CD14-positive monocyte (primary cell): ENCODE measurements around the gene CHD3. TPM values are rescaled to one million over a fixed set of nuclear protein-coding genes. Genes with fewer than 3 reads are reported as not detected.

ENCODE experiments used
- DNase-seq, 3 donors: peaks; one replicate each; pipeline ENCODE4 v3.0.0-alpha.2; 2011 to 2022
- H2AFZ ChIP-seq: 2 replicates; pipeline ENCODE4 v1.6.0; 2012; ENCODE audit warnings: mild to moderate bottlenecking, low read depth, low read length, inconsistent platforms; ENCODE audit not compliant: insufficient read depth, poor library complexity, severe bottlenecking
- H3K27ac ChIP-seq, 2 donors: 1 replicate in 1 of 2; 2 replicates in 1 of 2; pipeline ENCODE4 v1.5.1; 2012 to 2013; ENCODE audit warnings: low read length in 2 of 2, control low read depth in 1 of 2, inconsistent platforms in 1 of 2, low read depth in 1 of 2, mild to moderate bottlenecking in 1 of 2
- H3K27me3 ChIP-seq, 2 donors: one replicate each; pipeline versions ENCODE4 v1.6.0 to v1.6.1; 2011 to 2013; ENCODE audit warnings: low read length in 2 of 2; ENCODE audit not compliant: control insufficient read depth in 2 of 2, insufficient read depth in 2 of 2
- H3K36me3 ChIP-seq, 2 donors: replicated peaks in 1 of 2; 1 replicate in 1 of 2; 2 replicates in 1 of 2; pipeline versions ENCODE4 v1.5.1 to v1.6.1; 2012 to 2013; ENCODE audit warnings: low read length in 2 of 2, control low read depth in 1 of 2, inconsistent platforms in 1 of 2, mild to moderate bottlenecking in 1 of 2; ENCODE audit not compliant: insufficient read depth in 2 of 2, control insufficient read depth in 1 of 2
- H3K4me1 ChIP-seq, 2 donors: 1 replicate in 1 of 2; 2 replicates in 1 of 2; pipeline versions ENCODE4 v1.5.1 to v1.6.1; 2012 to 2013; ENCODE audit warnings: low read length in 2 of 2, control low read depth in 1 of 2, inconsistent platforms in 1 of 2, mild to moderate bottlenecking in 1 of 2, moderate library complexity in 1 of 2; ENCODE audit not compliant: insufficient read depth in 2 of 2, control insufficient read depth in 1 of 2
- H3K4me2 ChIP-seq: replicated peaks from 2 replicates; pipeline ENCODE3; 2012; ENCODE audit warnings: low read length, moderate library complexity, mild to moderate bottlenecking; ENCODE audit not compliant: poor library complexity, severe bottlenecking; ENCODE audit errors: extremely low read depth
- H3K4me3 ChIP-seq, 3 experiments: fragments of 200-600 bp in 1 of 3; sonication (generic) in 1 of 3; replicated peaks in 1 of 3; 1 replicate in 2 of 3; 2 replicates in 1 of 3; pipeline ENCODE4 v1.5.1; 2011 to 2013; ENCODE audit warnings: low read length in 3 of 3, mild to moderate bottlenecking in 3 of 3, control low read depth in 2 of 3, low read depth in 2 of 3, inconsistent platforms in 1 of 3, moderate library complexity in 1 of 3
- H3K79me2 ChIP-seq: 2 replicates; pipeline ENCODE4 v1.6.0; 2012; ENCODE audit warnings: mild to moderate bottlenecking, control low read depth, inconsistent platforms, low read length, moderate library complexity; ENCODE audit not compliant: insufficient read depth
- H3K9ac ChIP-seq: 2 replicates; pipeline ENCODE4 v1.6.0; 2017; ENCODE audit warnings: low read length, mild to moderate bottlenecking; ENCODE audit not compliant: insufficient read depth, poor library complexity, severe bottlenecking
- H3K9me3 ChIP-seq, 2 donors: replicated peaks in 1 of 2; 1 replicate in 1 of 2; 2 replicates in 1 of 2; pipeline versions ENCODE4 v1.5.1 to v1.6.1; 2012 to 2013; ENCODE audit warnings: low read length in 2 of 2, control low read depth in 1 of 2; ENCODE audit not compliant: control insufficient read depth in 1 of 2, insufficient read depth in 1 of 2
- H4K20me1 ChIP-seq: 2 replicates; pipeline ENCODE4 v1.6.0; 2012; ENCODE audit warnings: mild to moderate bottlenecking, low read length, control low read depth, moderate library complexity; ENCODE audit not compliant: insufficient read depth
- H3K27ac Mint-ChIP-seq, 7 donors: one replicate each; pipeline ENCODE4 v1.8.0; 2020; ENCODE audit warnings: mild to moderate bottlenecking in 7 of 7, mixed read lengths in 7 of 7, moderate library complexity in 6 of 7, inconsistent platforms in 2 of 7
- H3K27me3 Mint-ChIP-seq, 3 donors: one replicate each; pipeline ENCODE4 v1.8.0; 2021 to 2022; ENCODE audit warnings: low read depth in 3 of 3, mild to moderate bottlenecking in 3 of 3, mixed read lengths in 3 of 3, moderate library complexity in 3 of 3, inconsistent platforms in 1 of 3
- H3K36me3 Mint-ChIP-seq, 2 donors: one replicate each; pipeline ENCODE4 v1.8.0; 2020; ENCODE audit warnings: mixed read lengths in 2 of 2, inconsistent platforms in 1 of 2, mild to moderate bottlenecking in 1 of 2
- H3K4me1 Mint-ChIP-seq: one replicate; pipeline ENCODE4 v1.8.0; 2020; ENCODE audit warnings: mild to moderate bottlenecking, mixed read lengths
- H3K4me3 Mint-ChIP-seq, 2 donors: one replicate each; pipeline ENCODE4 v1.8.0; 2020; ENCODE audit warnings: mild to moderate bottlenecking in 2 of 2, mixed read lengths in 2 of 2, moderate library complexity in 1 of 2
- H3K9me3 Mint-ChIP-seq, 7 donors: one replicate each; pipeline ENCODE4 v1.8.0; 2020 to 2022; ENCODE audit warnings: mixed read lengths in 7 of 7, mild to moderate bottlenecking in 6 of 7, moderate library complexity in 6 of 7, inconsistent platforms in 2 of 7
- WGBS: methylation state at CpG from one replicate; pipeline ENCODE4 v1.1.5; 2013; ENCODE audit warnings: missing lambda C conversion rate; ENCODE audit not compliant: insufficient coverage; 5-methylcytosine and 5-hydroxymethylcytosine counted together
- intact Hi-C, 2 donors: fragments of 100-400 bp; cut with micrococcal nuclease; formaldehyde crosslinking; loops; one replicate each; pipeline versions ENCODE4 v1.15.0 to v1.15.1; 2023
- polyA plus RNA-seq, 3 donors: library from polyadenylated mRNA; depleted of rRNA in 1 of 3; unstranded in 2 of 3; stranded (reverse) in 1 of 3; fragments of 300-500 nt in 2 of 3; fragments of >200 nt in 1 of 3; fragmentation: Illumina TruSeq in 2 of 3; gene quantifications; 1 replicate in 2 of 3; 2 replicates in 1 of 3; pipeline ENCODE4 v1.2.3, GENCODE V29; 2012 to 2021
- TF ChIP-seq, protein P1 (sequence below): fragments of 200-600 bp; IDR thresholded peaks from one replicate; pipeline ENCODE4 v1.8.0; 2022; ENCODE audit warnings: antibody characterized with exemption, mild to moderate bottlenecking

Gene CHD3
- polyA plus RNA-seq, 3 donors, result 0.55 to 67.9 (median 0.91) TPM

GRCh38 chr17:7852919-7853690 is 35.5 kb upstream of the CHD3 start:
- H3K4me2 ChIP-seq, result no peak overlapping the region
- H3K36me3 ChIP-seq, result peaks cover 62 to 66% of the 10 kb centered on the region in 2 donors
- H2AFZ ChIP-seq, result no peak overlapping the region
- H3K36me3 Mint-ChIP-seq, result peaks cover 46 to 75% of the 10 kb centered on the region in 2 donors
- peaks cover 0 to 6% (median 2%) of the 10 kb centered on the region in 3 donors for H3K27me3 Mint-ChIP-seq
- H3K79me2 ChIP-seq, result peaks cover 36% of the 10 kb centered on the region
- H3K9me3 Mint-ChIP-seq, result no peaks in the 10 kb centered on the region
- no peak overlapping the region for H3K4me3 ChIP-seq
- no peaks in the 10 kb centered on the region for H3K9me3 ChIP-seq
- TF ChIP-seq, protein P1, sequence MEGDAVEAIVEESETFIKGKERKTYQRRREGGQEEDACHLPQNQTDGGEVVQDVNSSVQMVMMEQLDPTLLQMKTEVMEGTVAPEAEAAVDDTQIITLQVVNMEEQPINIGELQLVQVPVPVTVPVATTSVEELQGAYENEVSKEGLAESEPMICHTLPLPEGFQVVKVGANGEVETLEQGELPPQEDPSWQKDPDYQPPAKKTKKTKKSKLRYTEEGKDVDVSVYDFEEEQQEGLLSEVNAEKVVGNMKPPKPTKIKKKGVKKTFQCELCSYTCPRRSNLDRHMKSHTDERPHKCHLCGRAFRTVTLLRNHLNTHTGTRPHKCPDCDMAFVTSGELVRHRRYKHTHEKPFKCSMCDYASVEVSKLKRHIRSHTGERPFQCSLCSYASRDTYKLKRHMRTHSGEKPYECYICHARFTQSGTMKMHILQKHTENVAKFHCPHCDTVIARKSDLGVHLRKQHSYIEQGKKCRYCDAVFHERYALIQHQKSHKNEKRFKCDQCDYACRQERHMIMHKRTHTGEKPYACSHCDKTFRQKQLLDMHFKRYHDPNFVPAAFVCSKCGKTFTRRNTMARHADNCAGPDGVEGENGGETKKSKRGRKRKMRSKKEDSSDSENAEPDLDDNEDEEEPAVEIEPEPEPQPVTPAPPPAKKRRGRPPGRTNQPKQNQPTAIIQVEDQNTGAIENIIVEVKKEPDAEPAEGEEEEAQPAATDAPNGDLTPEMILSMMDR, result no peak
- no peak overlapping the region for H3K9ac ChIP-seq
- no peak overlapping the region for H3K4me3 Mint-ChIP-seq
- WGBS, result 96% methylated on average over 36 of the region's 51 CpGs
- H3K4me1 ChIP-seq, result peaks cover 35 to 51% of the 10 kb centered on the region in 2 donors
- H3K27ac ChIP-seq, result no peak overlapping the region
- peaks cover 15% of the 10 kb centered on the region for H3K4me1 Mint-ChIP-seq
- intact Hi-C loops, result loop anchor here in 1 of 2 donors (2.0 kb wide), 1 partner anchor 30 kb away; no protein-coding TSS in a partner anchor
- H3K27ac Mint-ChIP-seq, result no peak overlapping the region
- no peaks in the 10 kb centered on the region for H3K27me3 ChIP-seq
- peaks cover 85% of the 10 kb centered on the region for H4K20me1 ChIP-seq
- DNase-seq, result no peak

DNA sequence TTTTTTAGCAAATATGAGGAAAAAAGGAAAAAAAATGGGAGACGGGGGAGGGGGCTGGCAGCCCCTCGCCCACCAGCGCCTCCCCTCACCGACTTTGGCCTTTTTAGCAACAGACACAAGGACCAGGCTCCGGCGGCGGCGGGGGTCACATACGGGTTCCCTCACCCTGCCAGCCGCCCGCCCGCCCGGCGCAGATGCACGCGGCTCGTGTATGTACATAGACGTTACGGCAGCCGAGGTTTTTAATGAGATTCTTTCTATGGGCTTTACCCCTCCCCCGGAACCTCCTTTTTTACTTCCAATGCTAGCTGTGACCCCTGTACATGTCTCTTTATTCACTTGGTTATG is 34.9 kb upstream of the CHD3 start:
- Histone ChIP-seq H3K27ac (no peak overlapping the region), H4K20me1 (peaks cover 80% of the 10 kb centered on the region), H2AFZ (no peak overlapping the region), H3K9ac (no peak overlapping the region), H3K27me3 (no peaks in the 10 kb centered on the region), H3K4me1 (peaks cover 41 to 56% of the 10 kb centered on the region in 2 donors), H3K4me3 (no peak overlapping the region), H3K36me3 (peaks cover 56 to 60% of the 10 kb centered on the region in 2 donors), H3K79me2 (peaks cover 36% of the 10 kb centered on the region), H3K4me2 (no peak overlapping the region), H3K9me3 (no peaks in the 10 kb centered on the region)
- Mint-ChIP-seq H3K4me3 (no peak overlapping the region), H3K4me1 (peaks cover 15% of the 10 kb centered on the region), H3K36me3 (peaks cover 43 to 69% of the 10 kb centered on the region in 2 donors), H3K9me3 (no peaks in the 10 kb centered on the region), H3K27me3 (peaks cover 0 to 4% (median 2%) of the 10 kb centered on the region in 3 donors), H3K27ac (peak overlapping the region in 1 of 7 donors; percentile 32)
- DNase-seq, result no peak
- WGBS, result 93% methylated on average over 18 of the region's 21 CpGs
- TF ChIP-seq, protein P1, result no peak
- intact Hi-C loops, result loop anchor here in 1 of 2 donors (2.0 kb wide), 1 partner anchor 31 kb away; no protein-coding TSS in a partner anchor
